Measurements from ENCODE around the gene LRBA. TPM values are rescaled to one million over a fixed set of nuclear protein-coding genes. Genes with fewer than 3 reads are reported as not detected.

LRBA gene
- total and polyA plus RNA-seq, 9 donors, result 20.7 to 30.5 (median 27.7) TPM

GRCh38 chr4:150476776-150477175, 538.3 kb downstream of the LRBA start:
- Histone ChIP-seq H3K36me3 (ENCODE audit: control insufficient read depth, insufficient read depth, low read length) (no peaks in the 10 kb centered on the region), H3K9me3 (replicated peaks; ENCODE audit: control insufficient read depth, low read depth, low read length) (no peaks in the 10 kb centered on the region), H3K4me1 (ENCODE audit: control insufficient read depth, insufficient read depth, low read length) (no peaks in the 10 kb centered on the region), H3K27me3 (ENCODE audit: control insufficient read depth, insufficient read depth, low read length) (no peaks in the 10 kb centered on the region), H3K27ac (ENCODE audit: low read length) (no peak overlapping the region), H3K4me3 (ENCODE audit: low read length) (no peak overlapping the region)
- no peak for DNase-seq
- WGBS (ENCODE audit: insufficient coverage), result no CpG with 5 or more reads among the region's 2 CpGs

GRCh38 chr4:150475763-150476162, 539.3 kb downstream of the LRBA start:
- DNase-seq, result no peak
- H3K4me1 ChIP-seq (ENCODE audit: control insufficient read depth, insufficient read depth, low read length), result no peaks in the 10 kb centered on the region
- H3K36me3 ChIP-seq (ENCODE audit: control insufficient read depth, insufficient read depth, low read length), result no peaks in the 10 kb centered on the region
- no peak overlapping the region for H3K27ac ChIP-seq (ENCODE audit: low read length)
- H3K4me3 ChIP-seq (ENCODE audit: low read length), result no peak overlapping the region
- H3K27me3 ChIP-seq (ENCODE audit: control insufficient read depth, insufficient read depth, low read length), result no peaks in the 10 kb centered on the region
- WGBS (ENCODE audit: insufficient coverage), result no CpG with 5 or more reads among the region's 1 CpG
- H3K9me3 ChIP-seq (replicated peaks; ENCODE audit: control insufficient read depth, low read depth, low read length), result no peaks in the 10 kb centered on the region

- Histone ChIP-seq H3K4me3 (ENCODE audit: low read length) (no peak overlapping the region), H3K27ac (ENCODE audit: low read length) (no peak overlapping the region), H3K27me3 (ENCODE audit: control insufficient read depth, insufficient read depth, low read length) (no peaks in the 10 kb centered on the region), H3K9me3 (replicated peaks; ENCODE audit: control insufficient read depth, low read depth, low read length) (no peaks in the 10 kb centered on the region), H3K4me1 (ENCODE audit: control insufficient read depth, insufficient read depth, low read length) (no peaks in the 10 kb centered on the region), H3K36me3 (ENCODE audit: control insufficient read depth, insufficient read depth, low read length) (no peaks in the 10 kb centered on the region)
- WGBS (ENCODE audit: insufficient coverage), result 60% methylated on average over 1 of the region's 2 CpGs
- DNase-seq, result no peak
Measured at GRCh38 chr4:150464523-150464922, 550.6 kb downstream of the LRBA start.

GRCh38 chr4:150462743-150463142, 552.3 kb downstream of the LRBA start:
- no CpG with 5 or more reads among the region's 2 CpGs for WGBS (ENCODE audit: insufficient coverage)
- Histone ChIP-seq H3K27me3 (ENCODE audit: control insufficient read depth, insufficient read depth, low read length) (no peaks in the 10 kb centered on the region), H3K4me1 (ENCODE audit: control insufficient read depth, insufficient read depth, low read length) (no peaks in the 10 kb centered on the region), H3K27ac (ENCODE audit: low read length) (no peak overlapping the region), H3K4me3 (ENCODE audit: low read length) (no peak overlapping the region), H3K9me3 (replicated peaks; ENCODE audit: control insufficient read depth, low read depth, low read length) (no peaks in the 10 kb centered on the region), H3K36me3 (ENCODE audit: control insufficient read depth, insufficient read depth, low read length) (no peaks in the 10 kb centered on the region)
- no peak for DNase-seq

- WGBS (ENCODE audit: insufficient coverage), result no CpG with 5 or more reads among the region's 1 CpG
- Histone ChIP-seq H3K36me3 (ENCODE audit: control insufficient read depth, insufficient read depth, low read length) (no peaks in the 10 kb centered on the region), H3K4me3 (ENCODE audit: low read length) (no peak overlapping the region), H3K9me3 (replicated peaks; ENCODE audit: control insufficient read depth, low read depth, low read length) (no peaks in the 10 kb centered on the region), H3K27me3 (ENCODE audit: control insufficient read depth, insufficient read depth, low read length) (no peaks in the 10 kb centered on the region), H3K4me1 (ENCODE audit: control insufficient read depth, insufficient read depth, low read length) (no peaks in the 10 kb centered on the region), H3K27ac (ENCODE audit: low read length) (no peak overlapping the region)
- DNase-seq, result no peak
Measured at GRCh38 chr4:150461957-150462356, 553.1 kb downstream of the LRBA start.

GRCh38 chr4:150457802-150458201, 557.3 kb downstream of the LRBA start:
- DNase-seq, result peak; percentile 8
- Histone ChIP-seq H3K9me3 (replicated peaks; ENCODE audit: control insufficient read depth, low read depth, low read length) (no peaks in the 10 kb centered on the region), H3K27me3 (ENCODE audit: control insufficient read depth, insufficient read depth, low read length) (no peaks in the 10 kb centered on the region), H3K36me3 (ENCODE audit: control insufficient read depth, insufficient read depth, low read length) (no peaks in the 10 kb centered on the region), H3K27ac (ENCODE audit: low read length) (no peak overlapping the region), H3K4me1 (ENCODE audit: control insufficient read depth, insufficient read depth, low read length) (no peaks in the 10 kb centered on the region), H3K4me3 (ENCODE audit: low read length) (no peak overlapping the region)
- no CpG with 5 or more reads among the region's 1 CpG for WGBS (ENCODE audit: insufficient coverage)

GRCh38 chr4:150451883-150452282, 563.2 kb downstream of the LRBA start:
- H3K4me3 ChIP-seq (ENCODE audit: low read length), result no peak overlapping the region
- DNase-seq, result no peak
- H3K36me3 ChIP-seq (ENCODE audit: control insufficient read depth, insufficient read depth, low read length), result no peaks in the 10 kb centered on the region
- WGBS (ENCODE audit: insufficient coverage), result no CpG with 5 or more reads among the region's 3 CpGs
- H3K27ac ChIP-seq (ENCODE audit: low read length), result no peak overlapping the region
- no peaks in the 10 kb centered on the region for H3K4me1 ChIP-seq (ENCODE audit: control insufficient read depth, insufficient read depth, low read length)
- no peaks in the 10 kb centered on the region for H3K9me3 ChIP-seq (replicated peaks; ENCODE audit: control insufficient read depth, low read depth, low read length)
- H3K27me3 ChIP-seq (ENCODE audit: control insufficient read depth, insufficient read depth, low read length), result no peaks in the 10 kb centered on the region

GRCh38 chr4:150447356-150447755, 567.7 kb downstream of the LRBA start:
- Histone ChIP-seq H3K4me3 (ENCODE audit: low read length) (no peak overlapping the region), H3K27ac (ENCODE audit: low read length) (no peak overlapping the region), H3K27me3 (ENCODE audit: control insufficient read depth, insufficient read depth, low read length) (no peaks in the 10 kb centered on the region), H3K9me3 (replicated peaks; ENCODE audit: control insufficient read depth, low read depth, low read length) (no peaks in the 10 kb centered on the region), H3K4me1 (ENCODE audit: control insufficient read depth, insufficient read depth, low read length) (no peaks in the 10 kb centered on the region), H3K36me3 (ENCODE audit: control insufficient read depth, insufficient read depth, low read length) (no peaks in the 10 kb centered on the region)
- DNase-seq, result no peak
- WGBS (ENCODE audit: insufficient coverage), result no CpG with 5 or more reads among the region's 1 CpG

GRCh38 chr4:150439451-150439933, 575.6 kb downstream of the LRBA start:
- WGBS (ENCODE audit: insufficient coverage), result no CpG with 5 or more reads among the region's 3 CpGs
- H3K4me3 ChIP-seq (ENCODE audit: low read length), result no peak overlapping the region

GRCh38 chr4:150436598-150437370, 578.3 kb downstream of the LRBA start:
- H3K36me3 ChIP-seq (ENCODE audit: control insufficient read depth, insufficient read depth, low read length), result no peaks in the 10 kb centered on the region
- H3K27ac ChIP-seq (ENCODE audit: low read length), result no peak overlapping the region
- WGBS (ENCODE audit: insufficient coverage), result no CpG with 5 or more reads among the region's 2 CpGs
- no peak overlapping the region for H3K4me3 ChIP-seq (ENCODE audit: low read length)
- no peaks in the 10 kb centered on the region for H3K4me1 ChIP-seq (ENCODE audit: control insufficient read depth, insufficient read depth, low read length)
- no peak for DNase-seq
- no peaks in the 10 kb centered on the region for H3K9me3 ChIP-seq (replicated peaks; ENCODE audit: control insufficient read depth, low read depth, low read length)
- no peaks in the 10 kb centered on the region for H3K27me3 ChIP-seq (ENCODE audit: control insufficient read depth, insufficient read depth, low read length)

More at GRCh38 chr4:150439451-150439933, 575.6 kb downstream of the LRBA start:
- H3K27me3 ChIP-seq (ENCODE audit: control insufficient read depth, insufficient read depth, low read length), result no peaks in the 10 kb centered on the region
- H3K27ac ChIP-seq (ENCODE audit: low read length), result no peak overlapping the region
- DNase-seq, result no peak
- no peaks in the 10 kb centered on the region for H3K36me3 ChIP-seq (ENCODE audit: control insufficient read depth, insufficient read depth, low read length)
- H3K9me3 ChIP-seq (replicated peaks; ENCODE audit: control insufficient read depth, low read depth, low read length), result no peaks in the 10 kb centered on the region
- no peaks in the 10 kb centered on the region for H3K4me1 ChIP-seq (ENCODE audit: control insufficient read depth, insufficient read depth, low read length)

Data from muscle of leg (tissue), 11 donors.